IPS-18c (cell line): ENCODE data around the gene TOP3A.
A peak's percentile ranks its signal among the peaks of the same experiment; 100 is the strongest.
"Not testable (repeated sequence)": the region's sequence is repeated elsewhere in the genome, so short reads cannot be mapped to it uniquely, and the experiment has no call there.

Experiments
- H3K4me3 ChIP-seq: 2 replicates; pipeline ENCODE4 v1.7.0; 2013; ENCODE audit warnings: low read depth, mild to moderate bottlenecking, low read length, moderate library complexity; ENCODE audit not compliant: insufficient read depth
- H3K9me3 ChIP-seq: one replicate; pipeline ENCODE4 v1.6.1; 2013; ENCODE audit warnings: mild to moderate bottlenecking, low read length, moderate library complexity; ENCODE audit not compliant: control insufficient read depth, insufficient read depth

TOP3A gene

DNA sequence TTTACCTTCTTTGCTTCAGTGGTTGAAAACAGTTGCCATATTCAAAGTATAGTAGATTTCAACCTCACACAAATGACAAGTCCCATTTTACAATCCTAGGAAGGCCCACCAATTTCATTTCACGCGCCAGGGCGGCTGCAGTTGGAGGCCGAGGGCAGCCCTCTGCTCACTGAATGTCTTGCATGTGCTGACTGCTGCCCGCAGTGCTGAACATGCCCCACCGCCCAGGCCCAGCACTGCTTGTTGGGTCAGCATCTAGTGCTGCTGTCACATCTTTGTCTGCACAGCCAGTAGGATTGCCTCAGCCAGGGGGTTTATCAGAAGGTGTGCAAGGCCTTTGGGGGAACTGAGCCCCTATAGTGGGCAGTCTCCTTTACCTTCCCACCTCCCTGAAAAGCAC lies 11.8 kb upstream of the TOP3A start:
- no peak overlapping the region for H3K4me3 ChIP-seq

DNA sequence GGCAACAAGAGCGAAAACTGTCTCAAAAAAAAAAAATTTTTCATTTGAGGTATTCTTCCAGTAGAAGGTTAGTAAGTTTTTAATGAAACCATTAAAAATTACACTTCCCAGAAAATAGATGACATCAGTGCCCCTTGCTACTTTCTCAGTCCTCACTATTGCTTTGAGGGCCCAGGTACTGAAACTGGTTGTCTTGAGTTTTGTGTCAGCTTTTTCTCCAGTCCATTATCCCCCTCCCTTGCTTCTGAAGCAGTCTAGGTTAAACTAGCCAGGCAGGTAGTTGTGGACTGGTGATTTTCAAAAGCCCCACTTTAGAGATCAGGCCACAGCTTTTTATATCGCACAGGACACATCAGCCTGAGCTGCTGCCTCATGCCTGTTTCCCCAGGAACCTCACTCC lies 11.2 kb upstream of the TOP3A start:
- Histone ChIP-seq H3K4me3 (no peak overlapping the region), H3K9me3 (no peaks in the 10 kb centered on the region)

More for the DNA sequence above, 11.8 kb upstream of the TOP3A start:
- H3K9me3 ChIP-seq, result no peaks in the 10 kb centered on the region

DNA sequence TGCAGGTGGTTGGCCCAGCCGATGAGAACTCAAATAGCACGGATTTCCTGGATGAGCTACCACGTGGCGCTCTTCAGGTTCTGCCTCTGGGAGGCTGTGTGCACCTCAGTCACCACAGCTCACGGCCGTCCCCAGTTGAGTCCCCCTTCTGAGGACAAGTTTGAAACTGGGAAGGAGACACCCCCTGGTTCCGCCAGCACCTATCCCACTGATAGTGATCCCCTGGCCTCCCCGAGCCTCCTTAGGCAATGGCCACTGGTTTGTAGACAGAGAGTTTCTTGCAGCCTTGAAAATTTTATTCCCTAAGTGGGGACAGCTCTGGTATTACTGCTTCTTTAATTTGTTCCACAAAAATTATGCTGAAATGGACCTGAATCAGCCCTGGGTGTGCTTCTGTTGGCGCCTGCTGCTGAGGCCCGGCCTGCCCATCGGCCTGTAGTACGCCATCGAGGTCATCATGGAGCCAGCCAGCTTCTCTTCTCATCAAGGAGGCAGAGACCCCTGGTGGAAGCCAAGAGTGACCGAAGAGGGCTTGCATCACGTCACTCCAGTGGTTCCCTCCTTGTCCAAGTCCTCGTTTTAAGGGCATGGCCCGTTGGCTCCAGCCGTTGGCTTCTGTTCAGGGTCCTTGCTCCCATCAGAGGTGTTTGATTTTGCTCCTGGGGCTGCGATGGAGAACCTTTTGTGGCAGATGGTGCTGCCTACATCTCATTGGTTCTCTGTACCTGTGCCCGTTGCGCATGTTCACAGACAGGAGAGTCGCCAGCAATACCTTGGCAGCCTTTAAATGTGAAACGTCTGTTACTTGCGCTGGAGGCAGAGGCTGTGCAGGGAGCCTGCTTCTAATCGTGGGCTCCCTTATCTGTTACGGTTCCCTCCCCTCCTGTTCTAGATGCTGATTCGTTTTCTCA lies 9.6 kb upstream of the TOP3A start:
- H3K4me3 ChIP-seq, result no peak overlapping the region
- H3K9me3 ChIP-seq, result no peaks in the 10 kb centered on the region

DNA sequence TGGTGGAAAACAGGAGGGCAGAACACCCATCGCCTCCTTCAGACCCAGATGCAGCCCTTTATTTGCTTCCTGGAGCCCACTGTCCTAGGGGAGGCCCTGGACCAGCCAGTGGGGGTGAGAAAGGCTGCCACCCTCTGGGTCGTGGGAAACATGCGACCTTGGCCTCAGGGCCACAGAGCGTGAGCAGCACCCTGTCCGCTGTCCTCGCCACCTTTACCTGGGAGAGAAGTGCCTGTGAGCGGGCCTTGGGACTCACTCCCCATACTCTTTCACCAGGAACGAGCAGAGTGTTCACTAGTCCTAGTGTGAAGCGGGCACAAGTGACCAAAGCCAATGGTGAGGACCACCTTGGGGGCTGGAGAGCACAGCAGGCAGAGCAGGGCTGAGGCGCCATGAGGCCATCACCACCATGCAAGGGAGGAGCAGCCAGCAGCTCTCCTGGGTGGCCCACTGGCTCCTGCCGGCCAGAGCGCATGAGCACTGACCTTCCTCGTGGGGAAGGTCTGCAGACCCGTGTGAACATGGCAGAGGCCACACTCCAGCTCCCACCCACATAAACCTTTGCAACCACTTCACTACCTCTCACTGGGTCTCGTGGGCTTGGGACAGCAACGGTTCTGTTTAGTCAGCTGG lies 8.8 kb upstream of the TOP3A start:
- H3K4me3 ChIP-seq, result no peak overlapping the region
- H3K9me3 ChIP-seq, result no peaks in the 10 kb centered on the region

DNA sequence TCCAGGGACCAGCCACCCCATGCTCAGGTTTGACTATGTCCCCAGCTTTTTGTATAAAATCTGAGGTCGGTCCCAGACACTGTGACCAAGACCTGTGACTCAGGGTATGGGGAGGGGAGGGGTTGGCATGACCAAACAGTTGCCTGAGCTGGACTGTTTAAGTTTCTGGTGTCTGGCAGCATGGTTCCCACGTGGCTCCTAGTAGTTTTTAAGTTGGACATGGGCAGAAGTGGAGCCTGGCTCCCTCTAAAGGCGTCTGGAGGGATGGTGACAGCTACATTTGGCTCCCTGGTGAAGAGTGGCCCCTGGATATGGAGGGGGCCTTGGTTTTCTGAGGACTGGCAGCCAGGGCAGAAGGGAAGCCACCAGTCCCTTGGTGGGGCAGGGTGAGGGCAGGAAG lies 8.2 kb upstream of the TOP3A start:
- no peaks in the 10 kb centered on the region for H3K9me3 ChIP-seq
- H3K4me3 ChIP-seq, result no peak overlapping the region

DNA sequence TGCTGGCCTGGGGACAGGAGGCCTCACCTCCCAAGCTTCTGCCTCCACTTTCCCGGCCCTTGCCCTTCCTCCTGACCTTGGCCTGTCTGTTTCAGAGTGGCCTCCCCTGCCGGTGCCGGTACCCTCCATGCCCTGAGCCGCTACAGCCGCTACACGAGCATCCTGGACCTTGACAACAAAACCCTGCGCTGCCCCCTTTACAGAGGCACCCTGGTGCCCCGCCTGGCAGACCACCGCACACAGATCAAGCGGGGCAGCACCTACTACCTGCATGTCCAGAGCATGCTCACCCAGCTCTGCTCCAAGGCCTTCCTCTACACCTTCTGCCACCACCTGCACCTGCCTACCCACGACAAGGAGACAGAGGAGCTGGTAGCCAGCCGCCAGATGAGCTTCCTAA lies 7.7 kb upstream of the TOP3A start:
- Histone ChIP-seq H3K4me3 (no peak overlapping the region), H3K9me3 (no peaks in the 10 kb centered on the region)

DNA sequence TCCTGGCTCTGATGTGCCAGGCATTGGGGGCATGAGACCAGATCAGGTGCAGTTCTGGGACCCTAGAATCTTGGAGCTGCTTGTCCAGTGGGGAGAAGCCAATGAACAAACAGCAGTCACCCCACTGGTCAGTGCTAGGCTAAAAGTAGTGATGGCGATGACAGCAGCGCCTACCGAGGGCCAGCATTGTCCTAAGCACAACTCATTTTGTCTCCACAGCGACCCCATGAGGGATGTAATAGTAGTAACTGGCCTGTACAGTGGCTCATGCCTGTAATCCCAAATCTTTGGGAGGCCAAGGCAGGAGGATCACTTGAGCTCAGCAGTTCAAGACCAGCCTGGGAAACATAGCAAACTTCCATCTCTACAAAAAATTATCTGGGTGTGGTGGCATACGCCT lies 6.5 kb upstream of the TOP3A start:
- Histone ChIP-seq H3K9me3 (no peaks in the 10 kb centered on the region), H3K4me3 (no peak overlapping the region)

DNA sequence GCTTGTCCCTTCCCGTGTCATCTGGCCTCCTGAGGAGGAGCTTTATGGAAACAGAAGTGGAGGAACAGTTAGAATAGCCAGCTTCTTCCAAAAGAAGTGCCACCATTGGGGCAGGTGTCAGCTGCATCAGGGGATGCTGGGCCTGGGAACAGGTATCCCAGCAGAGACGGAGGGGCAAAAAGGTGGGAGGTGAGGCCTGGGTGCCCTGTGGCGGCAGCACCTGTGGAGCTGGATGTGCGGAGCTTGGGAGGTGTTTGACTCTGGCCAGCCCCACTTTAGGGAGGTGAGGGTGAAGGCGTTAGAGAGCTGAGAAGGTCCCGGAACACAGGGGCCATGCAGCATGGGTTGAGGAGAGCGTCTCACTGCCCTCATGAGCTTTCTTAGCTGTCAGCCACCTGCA lies 5.5 kb upstream of the TOP3A start:
- Histone ChIP-seq H3K9me3 (no peaks in the 10 kb centered on the region), H3K4me3 (no peak overlapping the region)

GRCh38 chr17:18319604-18320256 lies 4.9 kb upstream of the TOP3A start:
- Histone ChIP-seq H3K9me3 (no peaks in the 10 kb centered on the region), H3K4me3 (no peak overlapping the region)

DNA sequence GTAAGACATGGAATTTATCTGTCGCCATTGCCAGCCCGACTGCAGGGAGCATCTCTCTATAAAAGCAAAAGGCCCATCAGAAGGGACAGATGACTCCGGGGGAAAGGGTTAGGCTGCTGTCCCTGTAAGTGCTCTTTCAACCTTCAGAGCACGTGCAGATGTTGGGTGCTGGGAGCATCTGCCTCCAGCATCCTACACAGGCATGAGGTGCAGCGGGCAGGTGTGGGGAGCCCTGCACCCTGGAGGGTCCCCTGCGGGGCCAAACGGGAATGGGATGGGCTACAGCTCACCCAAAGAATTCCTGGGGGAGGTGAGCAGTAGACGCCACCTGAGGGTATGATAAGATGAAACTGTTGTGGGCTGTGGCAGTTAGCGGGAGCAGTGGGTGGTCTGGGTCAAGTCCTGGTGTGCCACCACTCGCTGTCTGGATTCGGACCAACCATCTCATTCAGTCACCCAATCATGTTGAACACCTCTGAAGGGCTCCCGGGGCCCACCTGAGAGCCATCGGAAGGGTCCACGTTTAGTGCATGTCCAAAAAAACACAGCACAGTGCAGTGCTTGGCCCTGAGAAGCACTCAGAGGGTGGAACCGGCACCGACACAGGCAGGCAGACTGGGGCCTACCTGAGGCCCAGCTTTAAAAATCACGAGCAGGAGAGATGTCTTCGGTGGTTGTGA lies 4.1 kb upstream of the TOP3A start:
- H3K4me3 ChIP-seq, result no peak overlapping the region

GRCh38 chr17:18318117-18318516 lies 3.3 kb upstream of the TOP3A start:
- Histone ChIP-seq H3K9me3 (no peaks in the 10 kb centered on the region), H3K4me3 (no peak overlapping the region)

More for the DNA sequence above, 4.1 kb upstream of the TOP3A start:
- no peaks in the 10 kb centered on the region for H3K9me3 ChIP-seq

GRCh38 chr17:18315961-18316360 lies 1.2 kb upstream of the TOP3A start:
- Histone ChIP-seq H3K4me3 (peak overlapping the region; percentile 98), H3K9me3 (no peaks in the 10 kb centered on the region)

DNA sequence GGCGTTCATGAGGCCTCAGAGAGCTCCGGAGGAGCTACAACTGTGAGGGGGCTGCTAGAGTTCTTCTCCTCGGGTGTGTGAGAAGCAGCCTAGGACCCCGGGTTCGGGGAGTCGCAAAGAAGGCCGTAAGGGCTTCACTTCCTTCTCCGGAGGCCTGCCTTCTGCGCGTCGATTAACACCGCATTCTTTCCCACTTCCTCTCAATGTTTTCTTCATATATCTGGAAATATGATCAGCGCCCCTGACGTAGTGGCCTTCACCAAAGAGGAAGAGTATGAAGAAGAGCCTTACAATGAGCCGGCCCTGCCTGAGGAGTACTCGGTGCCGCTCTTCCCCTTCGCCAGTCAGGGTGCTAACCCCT lies 748 bp upstream of the TOP3A start:
- no peaks in the 10 kb centered on the region for H3K9me3 ChIP-seq
- peak overlapping the region; percentile 98 for H3K4me3 ChIP-seq

DNA sequence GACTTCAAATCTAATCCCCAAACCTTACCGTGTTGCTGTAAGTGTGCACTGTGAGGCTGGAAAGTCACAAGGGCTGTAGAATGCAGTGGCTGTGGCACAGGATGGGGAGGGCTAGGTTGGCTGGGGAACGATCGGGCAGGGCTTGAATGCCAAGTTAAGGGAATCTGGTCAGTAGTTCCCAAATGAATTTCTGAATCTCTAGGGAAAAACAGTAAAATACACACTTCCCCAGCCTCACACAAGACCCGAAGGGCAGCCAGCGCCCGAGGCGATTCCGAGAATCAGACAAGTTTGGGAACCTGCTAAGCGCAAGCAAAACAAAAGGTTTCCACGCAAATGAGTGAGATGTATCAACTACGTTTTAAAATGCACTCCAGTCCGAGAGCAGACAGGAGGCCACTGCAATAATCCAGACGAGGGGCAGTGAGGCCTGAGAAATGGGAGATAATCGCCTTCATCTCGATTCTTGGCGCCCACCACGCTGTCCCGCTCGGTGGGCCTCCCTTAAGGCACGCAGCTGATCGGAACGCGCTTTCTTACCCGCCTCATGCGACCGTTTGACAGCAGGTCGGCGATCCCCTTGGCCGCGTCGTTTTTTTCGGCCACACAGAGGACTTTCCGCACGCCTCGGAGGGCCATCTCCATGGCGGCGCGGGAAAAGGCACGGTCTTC lies 599 bp downstream of the TOP3A start:
- Histone ChIP-seq H3K4me3 (peak overlapping the region; percentile 98), H3K9me3 (no peaks in the 10 kb centered on the region)

GRCh38 chr17:18309202-18309601 lies 5.6 kb downstream of the TOP3A start:
- H3K9me3 ChIP-seq, result no peaks in the 10 kb centered on the region

GRCh38 chr17:18303206-18303605 lies 11.6 kb downstream of the TOP3A start:
- H3K9me3 ChIP-seq, H3K4me3 ChIP-seq: not testable (repeated sequence)

More at GRCh38 chr17:18309202-18309601, 5.6 kb downstream of the TOP3A start:
- no peak overlapping the region for H3K4me3 ChIP-seq
